BLaER1 (cell line): Measurements from ENCODE around the gene PRKG1.
"Not testable (repeated sequence)": the region's sequence is repeated elsewhere in the genome, so short reads cannot be mapped to it uniquely, and the experiment has no call there.

Experiments used
- H3K27ac ChIP-seq: shearing (Covaris generic); formaldehyde crosslinking; 2 replicates; pipeline ENCODE4 v1.8.1; 2022
- H3K27me3 ChIP-seq: shearing (Covaris generic); formaldehyde crosslinking; 2 replicates; pipeline ENCODE4 v1.8.1; 2022
- H3K36me3 ChIP-seq: shearing (Covaris generic); formaldehyde crosslinking; 2 replicates; pipeline ENCODE4 v1.8.1; 2022
- H3K4me1 ChIP-seq: shearing (Covaris generic); formaldehyde crosslinking; 2 replicates; pipeline ENCODE4 v1.8.1; 2022
- H3K4me2 ChIP-seq: shearing (Covaris generic); formaldehyde crosslinking; 2 replicates; pipeline ENCODE4 v1.8.1; 2022
- H3K4me3 ChIP-seq: shearing (Covaris generic); formaldehyde crosslinking; 2 replicates; pipeline ENCODE4 v1.8.1; 2022
- H3K9ac ChIP-seq: shearing (Covaris generic); formaldehyde crosslinking; 2 replicates; pipeline ENCODE4 v1.8.1; 2022
- H3K9me3 ChIP-seq: shearing (Covaris generic); formaldehyde crosslinking; 2 replicates; pipeline ENCODE4 v1.8.1; 2022
- H4K20me1 ChIP-seq: shearing (Covaris generic); formaldehyde crosslinking; 2 replicates; pipeline ENCODE4 v1.8.1; 2022
- Cebpa-rat ChIP-seq: shearing (Covaris generic); IDR thresholded peaks from 2 replicates; pipeline ENCODE4 v1.8.1; 2022

Gene PRKG1

DNA sequence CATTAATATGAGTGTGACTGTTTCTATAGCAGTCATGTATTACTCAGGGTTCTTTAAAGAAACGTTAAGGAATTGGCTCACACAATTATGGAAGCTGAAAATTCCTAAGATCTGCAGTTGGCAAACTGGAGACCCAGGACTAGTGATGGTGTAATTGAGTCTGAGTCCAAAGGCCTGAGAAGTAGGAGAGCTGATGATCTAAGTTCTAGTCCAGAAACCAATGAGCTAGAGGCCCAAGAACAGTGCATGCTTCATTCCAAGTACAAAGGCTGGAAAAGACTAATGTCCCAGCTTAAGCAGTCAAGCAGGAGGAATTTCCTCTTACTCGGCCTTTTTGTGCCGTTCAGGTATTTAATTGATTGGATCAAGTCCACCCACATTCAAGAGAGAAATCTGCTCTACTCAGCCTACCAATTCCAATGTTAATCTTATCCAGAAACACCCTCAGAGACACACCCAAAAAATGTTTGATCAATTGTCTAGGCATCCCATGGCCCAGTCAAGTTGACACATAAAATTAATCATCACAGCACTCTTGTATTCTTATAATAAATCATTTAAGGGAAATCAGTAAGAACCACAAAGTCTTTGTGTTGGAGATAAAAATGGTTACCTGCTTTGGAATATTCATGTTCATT is 312.1 kb downstream of the PRKG1 start:
- Histone ChIP-seq H3K4me1 (no peaks in the 10 kb centered on the region), H3K27ac (no peak overlapping the region), H4K20me1 (no peaks in the 10 kb centered on the region), H3K9me3 (no peaks in the 10 kb centered on the region), H3K27me3 (no peaks in the 10 kb centered on the region), H3K4me2 (no peak overlapping the region), H3K4me3 (no peak overlapping the region), H3K36me3 (no peaks in the 10 kb centered on the region), H3K9ac (no peak overlapping the region)
- no peak for TF ChIP-seq Cebpa-rat

DNA sequence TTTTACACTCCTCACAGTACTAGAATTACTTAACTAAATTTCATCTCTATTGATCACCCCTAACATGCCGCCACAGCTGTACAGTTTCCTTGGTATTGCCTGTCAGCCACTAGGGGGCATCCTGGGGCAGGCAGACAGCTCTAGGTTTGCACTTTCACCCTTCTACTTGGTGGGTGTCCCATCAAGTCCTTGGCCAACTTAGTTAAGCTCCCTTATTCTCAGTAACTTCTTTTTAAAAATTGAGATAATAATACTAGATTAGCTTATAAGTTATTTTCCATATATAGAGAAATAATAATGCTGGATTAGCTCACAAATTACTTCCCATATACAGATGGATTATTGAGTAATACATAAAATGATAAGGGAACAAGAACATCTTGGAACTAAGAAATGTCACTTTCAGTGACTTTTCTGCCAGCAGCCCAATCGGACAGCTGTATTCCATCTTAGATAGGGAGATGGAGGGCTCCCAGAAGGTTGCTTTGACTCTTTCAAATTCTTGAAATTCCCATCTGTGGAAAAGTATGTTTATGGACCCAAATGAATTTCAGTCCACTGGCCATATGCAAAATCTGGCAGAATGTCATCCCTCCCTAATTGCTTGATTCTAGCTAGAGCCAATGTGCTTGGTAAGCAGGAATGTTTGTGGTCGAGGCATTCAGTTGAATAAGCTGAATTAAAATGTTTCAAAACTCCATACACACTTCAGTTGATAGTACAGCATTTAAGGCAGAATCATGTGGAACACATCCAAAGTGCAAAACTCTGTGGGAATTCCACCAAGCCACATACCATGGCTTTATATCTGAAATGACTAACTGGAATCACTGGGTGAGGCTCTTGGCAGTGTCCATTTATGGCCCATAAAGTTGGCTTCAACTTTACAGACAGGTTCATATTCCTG is 315.4 kb downstream of the PRKG1 start:
- Histone ChIP-seq H3K9ac (no peak overlapping the region), H3K9me3 (no peaks in the 10 kb centered on the region), H3K36me3 (no peaks in the 10 kb centered on the region), H3K4me1 (no peaks in the 10 kb centered on the region), H3K4me3 (no peak overlapping the region), H3K27me3 (no peaks in the 10 kb centered on the region), H3K4me2 (no peak overlapping the region), H4K20me1 (no peaks in the 10 kb centered on the region), H3K27ac (no peak overlapping the region)
- TF ChIP-seq Cebpa-rat: no peak

DNA sequence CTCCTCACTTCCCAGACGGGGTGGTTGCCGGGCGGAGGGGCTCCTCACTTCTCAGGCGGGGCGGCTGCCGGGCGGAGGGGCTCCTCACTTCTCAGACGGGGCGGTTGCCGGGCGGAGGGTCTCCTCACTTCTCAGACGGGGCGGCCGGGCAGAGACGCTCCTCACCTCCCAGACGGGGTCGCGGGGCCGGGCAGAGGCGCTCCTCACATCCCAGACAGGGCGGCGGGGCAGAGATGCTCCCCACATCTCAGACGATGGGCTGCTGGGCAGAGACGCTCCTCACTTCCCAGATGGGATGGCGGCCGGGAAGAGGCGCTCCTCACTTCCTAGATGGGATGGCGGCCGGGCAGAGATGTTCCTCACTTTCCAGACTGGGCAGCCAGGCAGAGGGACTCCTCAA is 318.7 kb downstream of the PRKG1 start:
- not testable (repeated sequence) for H3K27ac ChIP-seq, H3K9ac ChIP-seq, H4K20me1 ChIP-seq, H3K4me3 ChIP-seq, H3K36me3 ChIP-seq, H3K4me2 ChIP-seq, H3K27me3 ChIP-seq, H3K4me1 ChIP-seq, H3K9me3 ChIP-seq

DNA sequence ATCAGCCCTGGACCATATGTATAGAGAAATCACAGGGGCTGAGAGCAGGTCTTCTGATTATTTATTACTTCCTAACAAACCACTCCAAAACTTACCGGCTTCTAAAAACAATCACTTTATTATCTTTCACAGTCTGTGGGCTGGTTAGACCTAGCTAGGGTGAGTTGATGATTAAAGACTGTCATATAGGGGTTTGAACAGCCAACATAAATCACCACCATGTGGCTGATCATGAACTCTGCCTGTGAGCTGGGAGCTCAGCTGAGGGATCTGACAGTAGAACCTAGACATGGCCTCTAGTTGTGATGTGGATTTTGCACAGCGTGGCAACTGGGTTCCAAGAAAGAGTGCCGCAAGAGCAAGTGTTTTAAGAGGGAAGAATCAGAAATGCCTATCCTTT is 319.8 kb downstream of the PRKG1 start:
- no peak overlapping the region for H3K4me3 ChIP-seq
- H3K27ac ChIP-seq: no peak overlapping the region
- no peaks in the 10 kb centered on the region for H3K9me3 ChIP-seq
- H3K4me2 ChIP-seq: no peak overlapping the region
- H4K20me1 ChIP-seq: no peaks in the 10 kb centered on the region
- TF ChIP-seq Cebpa-rat: no peak
- H3K9ac ChIP-seq: no peak overlapping the region
- H3K4me1 ChIP-seq: no peaks in the 10 kb centered on the region
- no peaks in the 10 kb centered on the region for H3K27me3 ChIP-seq
- H3K36me3 ChIP-seq: no peaks in the 10 kb centered on the region

DNA sequence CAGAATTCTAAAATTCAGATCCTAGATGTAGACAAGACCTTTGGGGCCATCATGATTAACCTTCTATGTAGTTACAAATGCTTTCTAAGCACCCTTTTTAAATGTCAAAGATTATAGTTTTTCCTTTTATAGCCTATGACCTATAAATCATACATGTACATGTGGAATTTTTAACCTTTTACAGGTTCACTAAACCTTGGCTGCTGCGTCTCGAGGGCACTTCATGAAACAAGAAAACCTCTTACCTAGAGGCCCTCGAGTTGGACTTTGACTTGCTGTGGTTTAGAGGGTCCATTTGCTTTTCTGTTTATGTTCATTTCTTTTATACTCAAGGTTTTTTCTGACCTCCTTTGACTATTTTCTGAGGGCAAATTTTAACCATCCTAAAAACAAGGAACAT is 323.0 kb downstream of the PRKG1 start:
- Histone ChIP-seq H3K9me3 (no peaks in the 10 kb centered on the region), H3K4me1 (no peaks in the 10 kb centered on the region), H3K36me3 (no peaks in the 10 kb centered on the region), H3K4me2 (no peak overlapping the region), H4K20me1 (no peaks in the 10 kb centered on the region), H3K27me3 (no peaks in the 10 kb centered on the region), H3K4me3 (no peak overlapping the region), H3K27ac (no peak overlapping the region), H3K9ac (no peak overlapping the region)
- no peak for TF ChIP-seq Cebpa-rat

DNA sequence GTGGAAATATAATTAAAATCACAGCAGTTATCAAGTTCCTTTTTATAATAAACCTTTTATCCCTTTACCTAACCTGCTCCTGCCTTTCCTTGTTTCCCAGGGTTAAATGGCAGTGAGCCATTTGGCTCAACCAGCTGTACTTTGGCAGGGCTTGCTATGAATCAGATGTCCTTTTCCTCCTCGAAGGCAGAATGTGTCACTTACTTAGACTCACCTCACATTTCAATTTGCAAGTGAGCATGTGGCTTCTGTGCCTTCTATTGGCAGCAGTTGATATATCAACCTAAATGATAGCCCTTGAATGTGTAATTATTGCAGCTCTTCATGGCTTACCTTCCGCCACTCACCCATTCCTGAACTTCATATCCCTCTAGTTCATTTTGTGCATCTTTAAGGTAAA is 323.4 kb downstream of the PRKG1 start:
- no peak overlapping the region for H3K27ac ChIP-seq
- TF ChIP-seq Cebpa-rat: no peak
- no peaks in the 10 kb centered on the region for H3K9me3 ChIP-seq
- no peak overlapping the region for H3K4me3 ChIP-seq
- no peak overlapping the region for H3K4me2 ChIP-seq
- no peaks in the 10 kb centered on the region for H3K27me3 ChIP-seq
- no peaks in the 10 kb centered on the region for H3K4me1 ChIP-seq
- H4K20me1 ChIP-seq: no peaks in the 10 kb centered on the region
- H3K9ac ChIP-seq: no peak overlapping the region
- no peaks in the 10 kb centered on the region for H3K36me3 ChIP-seq

DNA sequence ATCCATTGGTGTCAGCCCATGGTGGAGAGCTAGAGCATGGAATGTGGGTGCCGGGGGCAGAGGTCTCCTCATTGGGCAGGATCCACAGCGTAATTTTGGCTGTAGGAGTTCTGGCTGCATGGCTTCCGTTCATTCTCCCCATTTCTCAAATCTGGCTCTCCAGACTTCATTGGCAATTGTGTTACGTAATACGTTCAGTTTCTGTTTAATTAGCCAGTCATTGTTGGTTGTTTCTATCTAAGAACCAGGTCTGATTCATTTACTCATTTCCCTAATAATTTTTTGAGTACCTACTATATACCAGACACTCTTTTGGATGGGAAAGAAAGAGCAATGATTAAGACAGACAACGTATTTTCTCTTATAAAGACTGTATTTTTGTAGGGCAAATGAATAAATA is 325.6 kb downstream of the PRKG1 start:
- no peaks in the 10 kb centered on the region for H3K9me3 ChIP-seq
- no peak overlapping the region for H3K9ac ChIP-seq
- H3K4me2 ChIP-seq: no peak overlapping the region
- H3K36me3 ChIP-seq: no peaks in the 10 kb centered on the region
- H4K20me1 ChIP-seq: no peaks in the 10 kb centered on the region
- no peak overlapping the region for H3K27ac ChIP-seq
- no peak overlapping the region for H3K4me3 ChIP-seq
- H3K27me3 ChIP-seq: no peaks in the 10 kb centered on the region
- H3K4me1 ChIP-seq: no peaks in the 10 kb centered on the region
- 0 out of 2 replicates have a peak, but pooled peaks have one; percentile 15 for TF ChIP-seq Cebpa-rat

DNA sequence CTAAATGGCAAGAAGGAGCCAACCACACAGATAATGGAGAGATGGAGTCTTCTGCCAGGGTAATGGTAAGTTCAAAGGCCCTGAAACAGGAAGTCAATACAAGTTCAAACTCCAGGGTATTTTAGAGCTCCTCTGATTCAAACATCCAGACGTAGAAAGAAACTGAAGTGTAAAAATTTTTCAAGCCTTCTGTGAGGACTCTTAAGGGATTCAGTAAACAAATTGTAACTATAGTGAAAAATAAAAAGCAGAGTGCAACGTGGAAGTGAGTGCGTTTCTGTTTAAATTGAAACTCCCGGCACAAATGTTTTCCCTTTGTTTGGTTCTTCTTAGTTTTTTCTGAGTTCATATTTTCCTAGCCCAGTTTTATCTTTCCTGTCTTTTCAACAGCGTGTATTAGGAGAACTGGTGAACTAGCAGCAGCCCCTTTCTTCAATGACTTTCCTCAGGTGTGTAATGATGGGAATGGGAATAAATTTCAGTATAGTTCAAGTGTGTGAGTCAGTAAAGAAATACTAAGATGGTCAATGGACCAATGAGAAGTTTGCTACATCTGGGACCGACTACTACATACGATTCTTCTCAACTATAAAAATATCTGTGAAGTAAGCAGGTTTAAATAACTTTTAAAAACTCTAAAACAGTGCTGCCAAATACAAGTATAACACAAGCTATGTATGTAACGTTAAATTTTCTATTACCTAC is 326.3 kb downstream of the PRKG1 start:
- no peak overlapping the region for H3K9ac ChIP-seq
- H3K36me3 ChIP-seq: no peaks in the 10 kb centered on the region
- H4K20me1 ChIP-seq: no peaks in the 10 kb centered on the region
- H3K9me3 ChIP-seq: no peaks in the 10 kb centered on the region
- no peak overlapping the region for H3K4me2 ChIP-seq
- H3K4me3 ChIP-seq: no peak overlapping the region
- H3K27ac ChIP-seq: no peak overlapping the region
- H3K27me3 ChIP-seq: no peaks in the 10 kb centered on the region
- H3K4me1 ChIP-seq: no peaks in the 10 kb centered on the region
- no peak for TF ChIP-seq Cebpa-rat

DNA sequence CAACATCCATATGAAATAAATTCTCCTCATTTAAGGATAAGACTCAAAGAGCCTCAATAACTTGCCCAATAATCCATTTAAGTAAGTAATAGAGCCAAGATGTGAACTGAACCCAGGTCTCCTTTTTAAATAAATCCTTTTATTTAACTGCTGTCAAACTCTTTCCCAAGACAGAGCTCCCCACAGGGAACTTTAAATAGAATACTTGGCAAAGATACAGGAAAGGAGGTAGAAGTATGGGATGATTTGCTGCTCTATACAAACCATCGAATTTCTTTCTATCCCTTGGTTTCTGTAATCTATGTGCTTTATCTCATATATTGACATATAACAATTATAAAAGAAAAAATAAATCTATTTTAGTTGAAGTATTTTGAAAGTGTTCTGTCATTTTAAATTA is 329.2 kb downstream of the PRKG1 start:
- no peaks in the 10 kb centered on the region for H3K36me3 ChIP-seq
- no peaks in the 10 kb centered on the region for H4K20me1 ChIP-seq
- no peak overlapping the region for H3K27ac ChIP-seq
- H3K4me3 ChIP-seq: no peak overlapping the region
- no peak overlapping the region for H3K9ac ChIP-seq
- no peaks in the 10 kb centered on the region for H3K9me3 ChIP-seq
- H3K4me2 ChIP-seq: no peak overlapping the region
- no peak for TF ChIP-seq Cebpa-rat
- no peaks in the 10 kb centered on the region for H3K27me3 ChIP-seq
- H3K4me1 ChIP-seq: no peaks in the 10 kb centered on the region
